ENCODE data around the gene ASB1. TPM values are rescaled to one million over a fixed set of nuclear protein-coding genes. Genes with fewer than 3 reads are reported as not detected.

The ASB1 gene
- total and polyA plus RNA-seq, 9 of the 15 experiments (the other 6 are each of a cell fraction or from before 2014, with no cell fraction given), result 6.3 to 37.7 (median 23.9) TPM

DNA sequence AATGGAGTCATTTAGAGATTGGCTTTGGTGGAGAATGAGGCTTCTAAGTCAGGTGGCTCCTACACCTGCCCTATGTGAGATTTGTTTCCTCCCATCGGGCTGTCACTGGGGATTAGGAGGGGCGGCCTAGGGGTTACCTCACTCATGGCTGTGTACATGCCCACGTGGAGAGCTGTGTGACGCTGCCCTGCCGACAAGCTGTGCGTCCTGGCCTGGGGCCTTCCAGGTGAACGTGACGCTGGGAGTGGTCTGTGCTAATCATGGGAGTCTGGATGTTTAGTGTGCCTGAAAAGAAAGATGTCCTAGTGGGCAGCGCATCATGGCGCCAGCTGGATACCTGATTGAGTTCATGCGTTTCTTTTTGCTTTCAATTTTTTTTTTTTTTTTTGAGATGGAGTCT is 14.0 kb downstream of the ASB1 start:
- H3K4me2 ChIP-seq (ENCODE audit: insufficient read depth, low read length), result no peak overlapping the region
- no peaks in the 10 kb centered on the region for H3K27me3 ChIP-seq (ENCODE audit: control insufficient read depth in 2 of 2, insufficient read depth in 2 of 2, low read length in 2 of 2)
- H3K9ac ChIP-seq (ENCODE audit: insufficient read depth in 1 of 2, low read depth in 2 of 2, low read length in 2 of 2), result no peak overlapping the region
- FAIRE-seq (no peak), ATAC-seq (no peak), DNase-seq (ENCODE audit: extremely low read depth in 1 of 4, low spot score in 3 of 4) (no peak)
- peaks cover 81% of the 10 kb centered on the region; the same call in 2 of the 3 replicates for H3K36me3 ChIP-seq (ENCODE audit: control insufficient read depth, insufficient read depth, low read length)
- H3K9me3 ChIP-seq (replicated peaks; ENCODE audit: control insufficient read depth, insufficient read depth, low read depth, low read length), result no peaks in the 10 kb centered on the region
- no TSS peak for BruUV-seq (replicated peaks)
- CTCF ChIA-PET (ENCODE audit: low intra/inter-chr PET ratio), result no interaction called here
- peaks cover 2% of the 10 kb centered on the region for H3K9me1 ChIP-seq (ENCODE audit: control insufficient read depth, insufficient read depth, low read length)
- no peak for TF ChIP-seq NCOA2 (IDR thresholded peaks at IDR 0.05; ENCODE audit: partially characterized antibody in 2 of 2)
- TF ChIP-seq FOSL1 (tag; conservative IDR thresholded peaks at IDR 0.05), result no peak
- no peak for TF ChIP-seq PHB2 (IDR thresholded peaks at IDR 0.05; ENCODE audit: low read depth)
- TF ChIP-seq KAT7 (CRISPR knock-in tag; IDR thresholded peaks at IDR 0.05; ENCODE audit: borderline replicate concordance), result no peak
- no peak for TF ChIP-seq PCBP2 (IDR thresholded peaks at IDR 0.05; ENCODE audit: low read depth, low read length, poor library complexity, severe bottlenecking)
- TF ChIP-seq E2F8 (IDR thresholded peaks at IDR 0.05; ENCODE audit: low read depth, partially characterized antibody), result no peak
- no peak for TF ChIP-seq BRD4 (IDR thresholded peaks at IDR 0.05)
- TF ChIP-seq, protein P1, sequence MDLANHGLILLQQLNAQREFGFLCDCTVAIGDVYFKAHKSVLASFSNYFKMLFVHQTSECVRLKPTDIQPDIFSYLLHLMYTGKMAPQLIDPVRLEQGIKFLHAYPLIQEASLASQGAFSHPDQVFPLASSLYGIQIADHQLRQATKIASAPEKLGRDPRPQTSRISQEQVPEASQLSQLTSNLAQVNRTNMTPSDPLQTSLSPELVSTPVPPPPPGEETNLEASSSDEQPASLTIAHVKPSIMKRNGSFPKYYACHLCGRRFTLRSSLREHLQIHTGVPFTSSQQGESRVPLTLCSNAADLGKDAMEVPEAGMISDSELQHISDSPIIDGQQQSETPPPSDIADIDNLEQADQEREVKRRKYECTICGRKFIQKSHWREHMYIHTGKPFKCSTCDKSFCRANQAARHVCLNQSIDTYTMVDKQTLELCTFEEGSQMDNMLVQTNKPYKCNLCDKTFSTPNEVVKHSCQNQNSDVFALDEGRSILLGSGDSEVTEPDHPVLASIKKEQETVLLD (IDR thresholded peaks at IDR 0.05), result no peak
- TF ChIP-seq CCNT2 (IDR thresholded peaks at IDR 0.05; ENCODE audit: borderline replicate concordance, extremely low read depth, insufficient read length, low read depth, low read length), result no peak
- no peak for TF ChIP-seq RCOR1 (IDR thresholded peaks at IDR 0.05; ENCODE audit: borderline replicate concordance in 1 of 2, low read depth in 2 of 2, low read length in 2 of 2)
- no peak for TF ChIP-seq SMARCA4 (IDR thresholded peaks at IDR 0.05)
- no peak for TF ChIP-seq ZNF224 (CRISPR knock-in tag; IDR thresholded peaks at IDR 0.05)
- TF ChIP-seq ZNF696 (CRISPR knock-in tag; conservative IDR thresholded peaks at IDR 0.05), result no peak
- TF ChIP-seq SP2 (IDR thresholded peaks at IDR 0.05; ENCODE audit: extremely low read depth, low read depth, low read length, poor library complexity, severe bottlenecking), result no peak
- TF ChIP-seq THRAP3 (IDR thresholded peaks at IDR 0.05; ENCODE audit: borderline replicate concordance), result no peak
- no peak for TF ChIP-seq ZNF695 (CRISPR knock-in tag; IDR thresholded peaks at IDR 0.05)
- TF ChIP-seq ZNF445 (CRISPR knock-in tag; IDR thresholded peaks at IDR 0.05; ENCODE audit: low read depth), result no peak
- no peak for TF ChIP-seq MEF2A (IDR thresholded peaks at IDR 0.05; ENCODE audit: control insufficient read depth, low read depth, low read length)
- no peak for TF ChIP-seq SNAPC5 (CRISPR knock-in tag; IDR thresholded peaks at IDR 0.05)
- POLR2A ChIA-PET, result no interaction called here
- H2AFZ ChIP-seq (ENCODE audit: low read depth, low read length), result no peak overlapping the region
- H3K79me2 ChIP-seq (ENCODE audit: control insufficient read depth, insufficient read depth, low read length), result peaks cover 73% of the 10 kb centered on the region
- no peak overlapping the region for H3K27ac ChIP-seq (ENCODE audit: extremely low read depth, low read depth, low read length)
- peaks cover 3 to 5% of the 10 kb centered on the region in 2 experiments; a peak in 4 of 5 replicates for H3K4me1 ChIP-seq (replicated peaks in 1 of 2; ENCODE audit: control insufficient read depth in 2 of 2, insufficient read depth in 2 of 2, low read length in 2 of 2)
- in situ Hi-C loops (cut with MboI) (no loop called here), intact Hi-C loops (cut with micrococcal nuclease) (no loop called here)
- no peak overlapping the region for H3K4me3 ChIP-seq
- peaks cover 15% of the 10 kb centered on the region; the same call in 1 of the 2 replicates for H4K20me1 ChIP-seq (replicated peaks; ENCODE audit: control insufficient read depth, insufficient read depth, low read length)
- 72% methylated on average over 7 of the region's 11 CpGs for WGBS (ENCODE audit: insufficient coverage, low coverage, missing lambda C conversion rate)
